Activated CD8-positive, alpha-beta memory T cell treated with anti-CD3 and anti-CD28 coated beads, Interleukin-2, amount 50 U/mL, for 48 hours (primary cell): ENCODE data around the gene MAGEB16.

Experiments used
- DNase-seq: peaks from one replicate; pipeline ENCODE4 v3.0.0-alpha.2; 2020

The MAGEB16 gene

DNA sequence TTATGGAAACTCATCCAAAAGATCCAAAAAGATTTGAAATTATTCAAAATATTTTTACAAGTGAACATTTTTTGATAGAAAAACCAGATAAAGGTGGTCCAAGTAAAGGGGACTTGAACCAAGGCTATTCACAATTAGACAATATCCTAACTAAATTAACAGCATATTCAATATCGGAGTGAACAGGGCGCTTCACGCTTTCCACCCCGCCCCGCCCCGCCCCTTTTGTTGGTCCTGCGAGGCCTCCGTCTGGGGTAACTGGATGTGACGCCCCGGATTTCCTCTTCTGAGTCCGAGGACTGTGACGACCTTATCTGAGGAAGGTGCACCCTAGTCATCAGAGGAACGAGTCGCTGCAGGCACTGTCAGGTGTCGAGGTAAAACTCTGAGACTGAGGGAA is at the start of gene MAGEB16:
MAGEB16 (plus strand) TSS at position 301 of the 400 bp plus-strand sequence. CDS start 3,855 bp downstream, outside the sequence.
- no peak for DNase-seq

DNA sequence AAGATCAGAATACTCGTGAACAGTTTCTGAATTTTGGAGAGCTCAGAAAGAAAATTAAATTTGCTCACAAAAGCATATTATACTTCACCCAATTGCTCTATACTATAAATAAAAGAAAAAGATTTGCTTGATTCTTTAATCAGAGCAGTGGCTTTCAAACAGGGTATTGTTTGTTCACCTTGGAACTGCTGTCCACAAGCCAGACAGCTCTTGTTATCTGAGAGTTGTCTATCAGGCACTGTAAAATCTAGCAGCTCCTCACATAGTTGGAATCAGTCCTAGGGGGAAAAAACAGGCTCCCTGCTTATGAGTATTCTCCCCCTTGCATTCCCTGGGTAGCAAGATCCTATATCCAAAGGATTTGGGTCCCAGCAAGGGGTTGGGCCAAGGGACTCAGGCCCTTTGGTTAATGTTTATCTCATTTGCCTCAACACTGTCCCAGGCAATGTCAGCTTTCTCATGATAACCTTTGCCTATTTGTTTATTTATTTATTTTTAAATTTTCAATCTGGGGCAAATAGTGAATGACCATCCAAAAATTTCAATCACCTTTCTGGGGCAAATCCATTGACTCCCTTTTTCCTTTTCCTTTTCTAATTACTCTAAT is 24.1 kb upstream of the MAGEB16 start:
- DNase-seq = no peak

DNA sequence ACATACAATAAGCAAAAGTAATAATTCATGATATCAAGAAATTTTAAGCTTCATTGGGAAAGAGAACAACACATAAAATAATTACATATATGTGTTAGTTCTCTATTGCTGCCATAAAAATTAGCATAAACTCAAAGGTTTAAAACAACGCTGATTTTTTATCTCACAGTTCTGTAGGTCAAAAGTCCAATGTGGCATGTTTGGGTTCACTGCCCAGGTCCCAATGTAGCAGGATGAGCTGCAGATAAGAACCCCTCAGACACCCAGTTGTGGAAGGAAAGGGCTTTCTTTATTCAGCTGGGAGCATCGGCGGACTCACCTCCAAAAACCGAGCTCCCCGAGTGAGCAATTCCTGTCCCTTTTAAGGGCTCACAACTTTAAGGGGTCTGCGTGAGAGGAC is 13.1 kb upstream of the MAGEB16 start:
- DNase-seq = no peak

DNA sequence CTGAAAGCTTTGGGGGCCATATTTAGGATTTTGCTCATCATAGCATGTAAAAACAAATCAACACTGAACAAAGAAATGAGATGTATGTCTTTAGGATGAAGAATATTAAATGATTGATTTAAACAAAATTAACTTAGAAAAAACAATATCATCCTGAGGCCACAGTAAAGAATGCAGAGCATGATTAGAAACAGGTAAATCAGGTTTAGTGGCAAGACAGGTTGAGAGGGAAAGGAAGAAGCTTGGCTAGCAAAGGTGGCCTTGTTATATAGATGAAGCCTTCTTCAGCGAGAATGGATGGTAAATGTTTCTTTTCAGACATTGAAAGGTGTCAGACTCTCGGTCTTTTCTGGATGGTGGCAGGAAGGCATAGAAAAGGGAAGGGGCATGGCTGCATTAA is 11.9 kb upstream of the MAGEB16 start:
- no peak for DNase-seq

DNA sequence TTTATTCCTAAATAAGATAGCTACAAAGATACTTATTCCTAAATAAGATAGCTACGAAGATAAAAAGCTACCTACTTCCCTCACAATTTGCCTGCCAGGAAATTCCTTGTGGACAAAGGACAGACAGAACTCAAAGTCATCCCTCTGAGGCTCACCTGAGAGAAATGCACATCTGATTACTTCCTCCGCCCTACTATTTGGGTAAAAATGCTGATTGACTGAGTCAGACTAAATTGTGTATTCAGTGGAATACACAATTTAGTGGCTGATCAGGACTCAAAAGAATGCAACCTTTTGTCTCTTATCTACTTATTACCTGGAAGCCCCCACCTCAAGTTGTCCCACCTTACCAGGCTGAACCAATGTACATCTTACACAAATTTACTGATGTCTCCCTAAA is 10.3 kb upstream of the MAGEB16 start:
- no peak for DNase-seq

DNA sequence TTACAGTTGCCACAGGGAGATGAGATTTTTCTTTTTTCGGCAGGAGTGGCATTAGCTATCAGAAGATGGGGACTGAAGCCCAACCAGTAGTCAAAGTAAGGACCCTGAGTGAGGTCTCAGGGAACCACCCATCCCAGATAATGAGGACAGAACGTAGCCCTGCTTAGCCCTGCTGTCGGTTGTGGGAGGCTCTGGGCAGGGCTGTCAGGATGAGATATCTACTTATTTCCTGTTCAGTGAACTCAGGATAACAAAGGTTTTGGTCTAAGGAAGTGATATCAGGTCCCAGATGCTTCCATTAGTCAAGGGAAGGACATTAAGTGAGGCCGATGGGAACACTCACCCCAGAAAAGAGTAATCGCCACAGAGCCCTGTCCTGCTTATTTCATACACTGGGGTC is 2.3 kb downstream of the MAGEB16 start:
- no peak for DNase-seq

DNA sequence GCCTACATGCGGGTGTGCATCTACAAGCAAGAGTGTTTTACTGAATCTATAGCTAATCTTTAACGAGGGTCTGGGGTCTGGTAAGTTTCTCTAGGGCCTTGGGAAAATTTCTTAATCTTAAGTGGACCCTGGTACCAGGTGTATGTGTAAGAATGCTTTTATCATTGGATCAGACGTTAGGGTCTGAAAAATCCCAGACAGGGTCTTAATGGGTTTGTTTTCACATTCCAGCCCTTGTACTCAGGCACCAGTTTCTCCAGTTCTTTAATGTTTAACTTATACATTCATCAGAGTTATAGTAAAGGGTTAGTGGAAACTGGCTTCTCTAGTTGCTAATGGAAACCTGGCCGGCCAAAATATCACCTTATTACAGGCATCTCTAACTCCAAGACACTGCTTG is 11.6 kb downstream of the MAGEB16 start:
- no peak for DNase-seq

DNA sequence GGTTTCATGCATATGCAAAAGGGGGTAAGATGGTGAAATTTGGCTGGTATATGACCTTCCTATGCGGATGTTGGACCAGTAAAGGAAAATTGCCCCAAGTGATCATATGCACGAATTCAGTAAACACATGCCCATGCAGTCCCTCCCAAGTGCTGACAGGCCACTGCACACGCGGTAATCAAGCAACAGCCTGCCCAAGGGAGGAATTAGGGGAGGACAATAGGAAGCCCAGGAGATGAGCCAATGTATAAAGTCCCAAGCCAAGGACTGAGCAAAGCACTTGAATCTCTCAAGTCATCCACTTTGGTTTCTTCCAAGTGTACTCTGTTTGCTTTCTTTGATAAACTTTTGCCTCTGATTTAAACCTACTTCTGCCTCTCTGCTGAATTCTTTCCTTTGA is 21.1 kb downstream of the MAGEB16 start:
- no peak for DNase-seq

DNA sequence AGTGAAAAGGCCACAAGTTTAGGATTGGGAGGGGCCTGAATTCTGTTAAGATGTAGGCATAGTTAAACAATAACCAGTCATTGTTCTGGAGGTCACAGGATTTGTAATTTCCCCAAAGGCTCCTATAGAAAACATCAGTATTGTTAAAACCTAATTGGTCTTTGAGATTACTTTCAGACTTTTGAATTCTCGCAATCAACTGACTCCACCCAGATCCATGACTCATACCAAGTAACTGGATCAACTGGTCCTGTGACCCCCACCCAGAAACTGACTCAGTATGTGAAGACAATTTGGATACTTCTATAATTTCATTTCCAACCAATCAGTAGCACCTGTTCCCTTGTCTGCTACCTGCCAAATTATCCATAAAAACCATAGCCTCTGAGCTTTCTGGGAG is 28.4 kb downstream of the MAGEB16 start:
- DNase-seq = no peak

DNA sequence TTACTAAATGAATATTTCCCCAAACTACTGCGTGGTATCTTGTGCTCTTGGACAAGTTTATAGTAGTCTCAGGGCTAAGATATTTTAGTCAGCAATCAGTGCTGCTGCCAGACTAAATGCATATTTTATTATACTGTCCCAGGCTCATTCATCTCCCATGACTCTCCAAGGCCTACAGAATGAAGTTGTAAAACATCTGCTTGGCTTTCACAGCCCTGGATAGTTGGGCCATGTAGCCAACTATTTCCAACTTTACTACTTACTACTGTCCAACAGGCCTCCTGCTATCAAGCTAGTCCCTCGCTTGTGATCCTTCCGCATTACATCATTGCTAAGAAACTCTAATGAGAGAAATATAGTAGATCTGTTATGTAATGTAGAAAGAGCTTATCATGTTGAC is 31.4 kb downstream of the MAGEB16 start:
- DNase-seq = no peak

DNA sequence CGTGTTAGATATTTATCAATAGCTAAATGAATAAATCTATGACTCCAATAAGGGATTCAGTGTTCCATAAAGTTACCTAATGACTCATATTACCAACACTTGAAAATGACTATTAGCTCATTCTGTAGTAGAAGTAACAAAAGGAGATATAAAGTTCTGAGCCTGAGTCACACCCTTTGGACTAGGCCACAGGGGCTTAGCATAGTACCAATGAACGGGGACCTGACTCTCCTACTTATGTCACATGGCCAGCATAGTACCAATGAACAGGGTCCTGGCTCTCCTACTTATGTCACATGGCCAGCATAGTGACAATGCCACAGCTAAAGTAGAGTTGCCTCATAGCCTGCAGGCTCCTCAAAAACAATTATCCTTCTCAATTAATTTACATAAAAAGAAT is 43.7 kb downstream of the MAGEB16 start:
- no peak for DNase-seq

DNA sequence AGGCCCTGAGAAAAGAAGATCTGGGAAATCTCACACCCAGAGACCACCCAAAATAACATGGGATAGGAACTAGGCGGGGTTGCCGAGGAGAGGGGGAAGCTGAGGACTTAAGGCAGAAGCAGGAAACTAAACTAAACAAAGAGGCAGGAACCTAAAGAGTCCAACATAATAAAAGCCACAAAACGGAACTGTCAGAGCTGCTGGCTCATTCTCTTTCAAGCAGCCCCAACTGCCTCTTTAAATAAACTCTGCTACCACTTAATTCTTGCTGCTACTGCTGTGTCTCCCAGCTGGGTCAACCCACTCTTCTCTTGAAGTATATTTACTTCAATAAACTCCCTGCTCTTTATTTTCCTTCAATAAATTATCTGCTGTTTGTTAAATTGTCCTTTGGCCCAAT is 44.5 kb downstream of the MAGEB16 start:
- DNase-seq = no peak

DNA sequence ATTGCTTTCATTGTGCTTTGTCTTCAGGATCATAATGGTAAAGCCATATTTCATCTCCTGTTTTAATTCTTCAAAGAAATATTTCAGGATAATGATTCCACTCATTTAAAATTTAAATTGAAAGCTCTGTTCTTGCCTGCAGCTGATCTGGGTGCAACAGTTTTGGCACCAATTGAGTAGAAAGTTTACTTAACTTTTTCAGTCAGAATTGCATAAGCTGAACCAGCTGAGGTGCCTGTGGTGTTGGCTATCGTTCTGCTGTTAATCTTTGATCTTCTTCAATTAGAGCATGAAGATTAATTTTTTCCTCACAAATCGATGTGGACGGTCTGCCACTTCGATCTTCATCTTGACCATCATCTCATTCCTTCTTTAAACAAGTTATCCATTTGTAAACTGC is 49.6 kb downstream of the MAGEB16 start:
- DNase-seq = no peak
